Measurements from ENCODE around the gene ADGRL2.

GRCh38 chr1:81847063-81847462 is 46.3 kb downstream of the ADGRL2 start:
- no peak for TF ChIP-seq CTCF (IDR thresholded peaks at IDR 0.05)
- TF ChIP-seq USF2 (IDR thresholded peaks at IDR 0.05; ENCODE audit: borderline replicate concordance, low read depth, low read length) = no peak
- no peak for TF ChIP-seq RAD21 (IDR thresholded peaks at IDR 0.05; ENCODE audit: low read length)
- no peak for TF ChIP-seq USF1 (IDR thresholded peaks at IDR 0.05; ENCODE audit: borderline replicate concordance, low read depth)
- TF ChIP-seq YY1 (IDR thresholded peaks at IDR 0.05; ENCODE audit: low read depth) = no peak
- TF ChIP-seq SMC3 (IDR thresholded peaks at IDR 0.05; ENCODE audit: low read depth, low read length) = no peak

All from SK-N-SH (cell line).